NCI-H128 (cell line): Measurements from ENCODE around the gene DYRK1A.
"Not testable (repeated sequence)": the region's sequence is repeated elsewhere in the genome, so short reads cannot be mapped to it uniquely, and the experiment has no call there.

ENCODE experiments used
- DNase-seq: peaks from one replicate; lab custom pipeline; 2025; ENCODE audit not compliant: unreplicated experiment; lab: John Stamatoyannopoulos, UW

Gene DYRK1A

GRCh38 chr21:37524944-37525343 is 158.4 kb downstream of the DYRK1A start:
- DNase-seq = not testable (repeated sequence)

GRCh38 chr21:37525810-37526209 is 159.2 kb downstream of the DYRK1A start:
- DNase-seq = no peak

DNA sequence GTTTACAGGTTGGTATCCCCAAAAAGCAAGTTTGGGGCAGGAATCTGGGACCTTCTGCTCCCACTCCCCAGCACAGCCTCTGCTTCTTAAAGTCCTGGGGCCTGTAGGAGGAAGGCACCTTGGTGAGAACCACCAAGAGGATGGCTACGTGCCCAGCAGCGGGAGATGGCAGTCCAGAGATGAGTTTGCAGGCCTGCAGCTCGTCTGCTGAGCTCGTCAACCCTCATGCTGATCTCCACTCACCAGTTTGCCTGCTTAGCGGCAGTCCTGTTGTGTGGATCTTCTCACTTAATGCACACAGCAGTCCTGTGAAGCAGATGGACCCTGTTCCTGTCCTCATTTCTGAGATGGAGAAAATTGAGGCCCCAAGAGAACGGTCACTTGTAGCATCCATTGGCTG is 160.5 kb downstream of the DYRK1A start:
- no peak for DNase-seq

DNA sequence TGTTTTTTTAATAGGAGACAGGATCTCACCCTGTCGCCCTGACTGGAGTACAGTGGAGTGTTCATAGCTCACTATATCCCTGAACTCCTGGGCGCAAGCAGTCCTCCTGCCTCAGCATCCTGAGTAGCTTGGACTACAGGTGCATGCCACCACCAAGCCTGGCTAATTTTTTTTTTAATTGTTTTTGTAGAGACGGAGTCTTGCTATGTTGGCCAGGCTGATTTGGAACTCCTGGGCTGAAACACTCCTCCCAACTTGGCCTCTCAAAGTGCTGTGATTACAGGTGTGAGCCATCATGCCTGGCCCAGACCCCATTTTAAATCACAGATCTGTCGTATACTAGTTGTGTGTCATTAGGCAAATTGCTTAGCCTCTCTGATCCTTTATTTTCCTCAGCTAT is 161.1 kb downstream of the DYRK1A start:
- no peak for DNase-seq

DNA sequence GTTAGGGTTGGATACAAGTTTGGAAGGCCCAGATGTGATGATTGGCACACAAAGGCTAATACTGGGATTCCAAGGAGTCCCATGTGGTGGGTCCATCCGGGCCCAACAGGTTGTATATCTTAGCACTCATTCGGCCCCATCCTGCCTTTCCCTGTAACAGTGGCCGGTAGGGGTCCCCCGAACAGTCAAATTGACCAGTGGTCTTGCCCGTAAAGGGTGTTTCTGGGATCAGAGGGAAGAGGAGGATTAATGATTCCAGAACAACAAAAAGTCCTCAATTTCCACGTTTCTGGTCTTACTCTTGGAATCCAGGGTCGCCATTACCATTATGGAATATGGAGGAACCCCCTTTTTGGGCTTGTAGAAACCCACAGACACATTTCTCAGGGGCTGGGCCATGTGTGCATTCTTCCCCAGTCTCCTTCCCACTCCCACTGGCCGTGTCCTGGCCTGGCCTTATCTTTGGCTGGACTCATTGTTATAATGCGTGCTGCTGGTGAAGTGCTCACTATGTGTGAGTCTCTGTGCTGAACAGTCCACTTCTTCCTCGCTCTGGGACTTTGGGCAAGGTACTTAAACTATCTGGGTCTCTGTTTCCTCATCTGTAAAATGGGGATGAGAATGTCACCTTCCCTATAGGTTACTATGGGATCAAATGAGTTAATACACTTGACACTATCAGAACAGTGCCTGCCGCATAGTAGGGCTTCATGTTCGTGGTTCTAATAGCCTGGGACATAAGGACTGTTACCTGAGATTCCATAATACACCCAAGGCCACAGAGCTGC is 161.8 kb downstream of the DYRK1A start:
- DNase-seq = no peak

- DNase-seq = no peak
Observed at GRCh38 chr21:37529649-37530048, 163.1 kb downstream of the DYRK1A start.

- no peak for DNase-seq
Observed at GRCh38 chr21:37530901-37531351, 164.4 kb downstream of the DYRK1A start.

GRCh38 chr21:37531431-37531932 is 164.9 kb downstream of the DYRK1A start:
- DNase-seq = no peak

DNA sequence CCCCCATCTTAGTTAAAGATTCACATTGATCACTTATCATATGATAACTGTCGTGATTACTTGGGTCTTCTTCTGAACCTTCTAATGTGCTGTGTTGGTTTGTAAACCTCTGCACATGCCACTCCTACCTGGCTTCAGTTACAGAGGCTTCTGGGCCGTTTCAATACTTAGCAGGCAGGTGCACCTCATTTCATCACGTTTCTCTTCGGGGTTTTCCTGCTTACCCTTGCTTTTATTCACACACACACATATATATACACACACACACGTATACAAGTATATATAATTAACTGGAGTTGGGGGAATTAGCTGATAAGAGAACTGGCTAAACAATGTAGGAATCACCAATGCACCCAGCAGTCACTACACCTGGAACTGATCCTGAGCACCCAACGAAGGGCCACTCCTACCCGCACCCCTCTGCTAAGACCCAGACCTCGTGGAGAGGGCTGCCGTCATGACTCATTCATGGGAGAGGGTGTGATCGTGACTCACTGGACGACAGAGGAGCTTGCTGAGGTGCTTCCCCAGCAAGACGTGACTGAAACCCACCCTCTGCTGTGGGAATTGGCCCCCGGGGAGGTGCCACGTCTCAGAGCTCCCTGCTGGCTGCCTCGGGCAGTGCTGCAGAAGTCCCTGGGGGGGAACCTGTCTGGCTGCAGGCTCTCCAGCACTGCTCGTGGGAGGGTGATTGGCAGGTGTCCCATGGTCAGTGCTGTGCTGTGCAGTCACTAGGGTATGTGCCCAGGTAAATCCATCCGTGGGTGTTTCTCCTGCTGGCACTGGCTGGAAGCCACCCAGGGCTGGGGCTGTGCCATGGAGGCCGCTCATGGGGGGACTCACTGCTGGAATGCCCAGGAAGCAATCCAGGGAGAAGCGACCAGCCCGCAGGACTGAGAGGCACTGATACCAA is 166.6 kb downstream of the DYRK1A start:
- DNase-seq = no peak

DNA sequence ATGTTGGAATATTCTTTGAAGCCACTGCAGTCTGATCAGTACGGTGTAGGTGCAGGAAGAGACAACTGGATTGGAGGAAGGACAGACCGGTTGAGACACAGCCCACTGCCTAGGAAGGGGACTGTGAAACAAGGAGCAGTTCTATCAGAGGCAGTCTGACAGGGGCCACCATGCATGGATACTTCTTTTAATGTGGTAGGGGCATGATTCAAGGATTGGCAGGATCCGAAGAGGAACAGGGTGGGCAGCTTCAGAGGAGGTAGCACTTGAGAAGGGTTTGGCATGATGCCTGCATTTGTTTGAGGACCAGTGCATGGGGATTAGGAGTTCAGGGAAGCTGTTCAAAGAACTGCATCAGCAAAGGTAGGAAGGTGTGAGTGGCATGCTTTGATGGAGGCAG is 167.9 kb downstream of the DYRK1A start:
- no peak for DNase-seq

DNA sequence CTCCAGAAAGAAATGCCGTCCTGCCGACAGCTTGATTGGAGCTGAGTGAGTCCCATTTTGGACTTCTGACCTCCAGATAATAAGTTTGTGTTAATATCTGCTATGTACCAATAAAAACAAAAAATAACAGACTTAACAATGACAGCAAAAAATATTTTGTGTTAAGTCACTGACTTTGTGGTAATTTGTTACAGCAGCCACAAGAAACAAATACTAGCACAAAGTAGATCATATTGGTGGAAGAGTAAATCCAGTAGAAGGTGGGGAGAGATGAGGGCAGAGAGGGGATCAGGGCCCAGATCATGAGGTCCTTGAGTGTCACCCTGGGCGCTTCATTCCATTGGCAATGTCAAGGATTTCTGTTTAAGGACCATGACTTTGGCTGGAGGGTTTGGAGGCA is 168.6 kb downstream of the DYRK1A start:
- DNase-seq = no peak

- no peak for DNase-seq
Observed at GRCh38 chr21:37535672-37536071, 169.1 kb downstream of the DYRK1A start.

- DNase-seq = no peak
Observed at GRCh38 chr21:37536616-37537278, 170.2 kb downstream of the DYRK1A start.

GRCh38 chr21:37537391-37537996 is 170.9 kb downstream of the DYRK1A start:
- DNase-seq = no peak

GRCh38 chr21:37538971-37539590 is 172.5 kb downstream of the DYRK1A start:
- no peak for DNase-seq

DNA sequence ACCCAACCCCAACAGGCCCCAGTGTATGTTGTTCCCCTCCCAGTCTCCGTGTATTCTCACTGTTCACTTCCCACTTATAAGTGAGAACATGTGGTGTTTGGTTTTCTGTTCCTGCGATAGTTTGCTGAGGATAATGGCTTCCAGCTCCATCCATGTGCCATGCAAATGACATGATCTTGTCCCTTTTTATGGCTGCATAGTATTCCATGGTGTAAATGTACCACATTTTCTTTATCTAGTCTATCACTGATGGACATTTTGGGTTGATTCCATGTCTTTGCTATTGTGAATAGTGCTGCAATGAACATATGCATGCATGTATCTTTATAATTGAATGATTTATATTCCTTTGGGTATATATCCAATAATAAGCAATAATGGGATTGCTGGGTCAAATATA is 174.6 kb downstream of the DYRK1A start:
- not testable (repeated sequence) for DNase-seq

DNA sequence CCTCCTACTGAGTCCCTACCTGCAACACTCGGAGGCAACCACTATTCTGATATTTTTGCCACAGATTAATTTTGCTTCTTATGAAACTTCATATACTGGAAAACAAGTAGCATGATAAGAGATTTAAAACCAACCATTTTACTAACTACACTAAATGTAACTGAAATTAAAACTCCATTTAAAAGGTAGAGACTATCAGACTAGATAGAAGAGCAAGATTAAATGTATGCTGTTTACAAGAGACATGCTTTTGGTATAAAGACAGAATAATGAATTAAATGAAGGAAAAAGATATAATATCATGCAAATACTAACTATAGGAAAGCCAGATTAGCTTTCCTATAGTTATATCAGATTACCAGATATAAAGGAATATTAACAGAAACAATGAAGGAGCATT is 175.9 kb downstream of the DYRK1A start:
- DNase-seq = no peak

GRCh38 chr21:37546299-37546908 is 179.8 kb downstream of the DYRK1A start:
- DNase-seq = no peak

DNA sequence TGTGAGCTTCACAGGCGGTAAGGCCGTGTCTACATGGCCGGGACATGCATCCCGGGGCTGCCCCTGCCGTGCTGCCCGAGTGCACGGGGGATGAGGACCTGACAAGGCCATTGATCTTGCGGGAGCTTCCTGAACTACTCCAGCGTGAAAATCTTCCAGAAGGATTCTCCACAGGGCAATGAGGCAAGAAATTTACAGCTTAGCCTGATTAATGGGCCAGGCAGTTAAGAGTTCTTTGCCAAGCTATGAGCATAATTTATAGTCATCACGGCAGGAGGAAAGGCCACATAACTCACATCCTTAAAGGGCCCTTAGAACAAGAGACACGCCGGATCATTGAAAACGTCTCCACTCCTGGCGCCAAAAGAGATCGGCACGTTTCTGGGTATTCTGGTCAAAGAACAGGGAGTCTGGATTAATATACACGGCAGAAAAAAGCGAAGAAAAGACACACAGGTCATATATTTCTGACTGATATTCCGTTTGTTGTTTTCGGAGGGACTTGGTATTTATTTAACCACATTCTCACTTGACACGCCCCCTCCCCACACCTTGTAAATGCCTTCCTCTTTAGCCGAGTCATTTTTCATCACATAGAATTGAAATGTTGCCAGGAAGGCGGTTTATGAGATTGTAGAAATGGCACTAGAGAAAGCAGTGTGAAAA is 180.5 kb downstream of the DYRK1A start:
- no peak for DNase-seq
